DND-41 (cell line): ENCODE measurements around the gene TBX18.

Source experiments
- ATAC-seq: fragments of 200-7000 bp; cut with Tn5 transposase; 3 replicates; pipeline ENCODE4 v1.9.1; 2021; ENCODE audit warnings: low read depth; ENCODE audit not compliant: insufficient read depth
- DNase-seq: peaks from one replicate; pipeline ENCODE4 v3.0.0-alpha.2; 2020
- H2AFZ ChIP-seq: 2 replicates; pipeline ENCODE4 v1.6.0; 2012; ENCODE audit warnings: low read depth, low read length
- H3K27ac ChIP-seq: 2 replicates; pipeline ENCODE4 v1.5.1; 2012; ENCODE audit warnings: low read length, inconsistent platforms
- H3K27me3 ChIP-seq: fragments of 200-600 bp; sonication (generic); 2 replicates; pipeline ENCODE4 v1.6.0; 2012; ENCODE audit warnings: low read length, mild to moderate bottlenecking, inconsistent platforms; ENCODE audit not compliant: insufficient read depth, poor library complexity
- H3K36me3 ChIP-seq: 2 replicates; pipeline ENCODE4 v1.5.1; 2012; ENCODE audit warnings: low read length, inconsistent platforms; ENCODE audit not compliant: insufficient read depth
- H3K4me1 ChIP-seq: 2 replicates; pipeline ENCODE4 v1.5.1; 2012; ENCODE audit warnings: mild to moderate bottlenecking, low read length; ENCODE audit not compliant: insufficient read depth
- H3K4me2 ChIP-seq: 2 replicates; pipeline ENCODE4 v1.6.0; 2012; ENCODE audit warnings: mild to moderate bottlenecking, moderate library complexity, low read length, inconsistent platforms; ENCODE audit not compliant: insufficient read depth
- H3K4me3 ChIP-seq, 2 experiments: fragments of 200-600 bp in 1 of 2; shearing (Covaris generic) in 1 of 2; 2 replicates each; pipeline ENCODE4 v1.5.1; 2012 to 2016; ENCODE audit warnings: inconsistent platforms in 2 of 2, low read length in 2 of 2, mild to moderate bottlenecking in 2 of 2, low read depth in 1 of 2, moderate library complexity in 1 of 2
- H3K79me2 ChIP-seq: 2 replicates; pipeline ENCODE4 v1.6.0; 2012; ENCODE audit warnings: low read length, inconsistent platforms; ENCODE audit not compliant: insufficient read depth
- H3K9ac ChIP-seq: 2 replicates; pipeline ENCODE4 v1.6.0; 2012; ENCODE audit warnings: low read depth, mild to moderate bottlenecking, inconsistent platforms, low read length, moderate library complexity
- H3K9me3 ChIP-seq: 2 replicates; pipeline ENCODE4 v1.5.1; 2012; ENCODE audit warnings: low read length, moderate library complexity, mild to moderate bottlenecking, inconsistent platforms; ENCODE audit not compliant: insufficient read depth, severe bottlenecking
- H4K20me1 ChIP-seq: 2 replicates; pipeline ENCODE4 v1.6.0; 2012; ENCODE audit warnings: low read length; ENCODE audit not compliant: insufficient read depth
- CTCF ChIP-seq: IDR thresholded peaks from 2 replicates; pipeline ENCODE4 v1.5.1; 2012; ENCODE audit warnings: borderline replicate concordance, low read length, moderate library complexity, mild to moderate bottlenecking; ENCODE audit not compliant: poor library complexity, severe bottlenecking; ENCODE audit errors: extremely low read depth
- EZH2 ChIP-seq: IDR thresholded peaks from 3 replicates; pipeline ENCODE4 v1.6.1; 2012; ENCODE audit warnings: borderline replicate concordance, low read depth, mild to moderate bottlenecking, moderate library complexity, low read length, inconsistent platforms; ENCODE audit not compliant: severe bottlenecking

TBX18 gene

GRCh38 chr6:84773133-84773430 lies 8.7 kb upstream of the TBX18 start:
- Histone ChIP-seq H3K4me2 (no peak overlapping the region), H4K20me1 (no peaks in the 10 kb centered on the region), H3K9me3 (peaks cover 7% of the 10 kb centered on the region), H3K36me3 (no peaks in the 10 kb centered on the region), H3K4me3 (no peak overlapping the region), H3K9ac (no peak overlapping the region), H3K27ac (no peak overlapping the region), H3K27me3 (no peaks in the 10 kb centered on the region), H3K4me1 (no peaks in the 10 kb centered on the region), H3K79me2 (no peaks in the 10 kb centered on the region), H2AFZ (no peak overlapping the region)
- TF ChIP-seq EZH2 = no peak
- TF ChIP-seq CTCF = no peak
- ATAC-seq = no peak
- no peak for DNase-seq

GRCh38 chr6:84772428-84773132 lies 8.2 kb upstream of the TBX18 start:
- Histone ChIP-seq H3K4me3 (no peak overlapping the region), H3K27me3 (no peaks in the 10 kb centered on the region), H3K9me3 (peaks cover 7% of the 10 kb centered on the region), H3K79me2 (no peaks in the 10 kb centered on the region), H3K4me2 (no peak overlapping the region), H3K4me1 (no peaks in the 10 kb centered on the region), H3K27ac (no peak overlapping the region), H2AFZ (no peak overlapping the region), H3K36me3 (no peaks in the 10 kb centered on the region), H3K9ac (no peak overlapping the region), H4K20me1 (no peaks in the 10 kb centered on the region)
- no peak for ATAC-seq
- no peak for TF ChIP-seq CTCF
- TF ChIP-seq EZH2 = no peak
- no peak for DNase-seq

GRCh38 chr6:84771756-84772356 lies 7.5 kb upstream of the TBX18 start:
- ATAC-seq (no peak), DNase-seq (no peak)
- Histone ChIP-seq H3K9me3 (peaks cover 7% of the 10 kb centered on the region), H2AFZ (no peak overlapping the region), H3K27me3 (no peaks in the 10 kb centered on the region), H3K4me2 (no peak overlapping the region), H3K79me2 (no peaks in the 10 kb centered on the region), H4K20me1 (no peaks in the 10 kb centered on the region), H3K36me3 (no peaks in the 10 kb centered on the region), H3K9ac (no peak overlapping the region), H3K4me3 (no peak overlapping the region), H3K4me1 (no peaks in the 10 kb centered on the region), H3K27ac (no peak overlapping the region)
- no peak for TF ChIP-seq CTCF
- TF ChIP-seq EZH2 = no peak
